ENCODE measurements around the gene WDR47.
"Not testable (repeated sequence)": the region's sequence is repeated elsewhere in the genome, so short reads cannot be mapped to it uniquely, and the experiment has no call there.

The WDR47 gene

GRCh38 chr1:109052145-109052544 is 10.2 kb upstream of the WDR47 start:
- DNase-seq (ENCODE audit: low spot score) = not testable (repeated sequence)

GRCh38 chr1:109050228-109050995 is 8.5 kb upstream of the WDR47 start:
- DNase-seq (ENCODE audit: low spot score) = no peak

- no peak for DNase-seq (ENCODE audit: low spot score)
Observed at GRCh38 chr1:109048335-109048734, 6.4 kb upstream of the WDR47 start.

- no peak for DNase-seq (ENCODE audit: low spot score)
Observed at GRCh38 chr1:109047339-109047738, 5.4 kb upstream of the WDR47 start.

- no peak for DNase-seq (ENCODE audit: low spot score)
Observed at GRCh38 chr1:109046671-109047070, 4.8 kb upstream of the WDR47 start.

- DNase-seq (ENCODE audit: low spot score) = no peak
Observed at GRCh38 chr1:109045595-109045994, 3.7 kb upstream of the WDR47 start.

GRCh38 chr1:109040989-109041620 is 797 bp downstream of the WDR47 start:
- DNase-seq (ENCODE audit: low spot score) = peak; percentile 10

GRCh38 chr1:109040627-109040988 is 1.3 kb downstream of the WDR47 start:
- no peak for DNase-seq (ENCODE audit: low spot score)

- DNase-seq (ENCODE audit: low spot score) = no peak
Observed at GRCh38 chr1:109034382-109034781, 7.5 kb downstream of the WDR47 start.

- not testable (repeated sequence) for DNase-seq (ENCODE audit: low spot score)
Observed at GRCh38 chr1:109029493-109029892, 12.4 kb downstream of the WDR47 start.

- DNase-seq (ENCODE audit: low spot score) = no peak
Observed at GRCh38 chr1:109027841-109028240, 14.1 kb downstream of the WDR47 start.

GRCh38 chr1:109025694-109026093 is 16.2 kb downstream of the WDR47 start:
- no peak for DNase-seq (ENCODE audit: low spot score)

- no peak for DNase-seq (ENCODE audit: low spot score)
Observed at GRCh38 chr1:109024646-109025045, 17.3 kb downstream of the WDR47 start.

- DNase-seq (ENCODE audit: low spot score) = peak; percentile 3
Observed at GRCh38 chr1:109020693-109021257, 21.1 kb downstream of the WDR47 start.

GRCh38 chr1:109017719-109018118 is 24.2 kb downstream of the WDR47 start:
- DNase-seq (ENCODE audit: low spot score) = not testable (repeated sequence)

- DNase-seq (ENCODE audit: low spot score) = no peak
Observed at GRCh38 chr1:109017134-109017533, 24.8 kb downstream of the WDR47 start.

- peak; percentile 24 for DNase-seq (ENCODE audit: low spot score)
Observed at GRCh38 chr1:109011335-109011734, 30.6 kb downstream of the WDR47 start.

- DNase-seq (ENCODE audit: low spot score) = not testable (repeated sequence)
Observed at GRCh38 chr1:108996622-108997021, 45.3 kb downstream of the WDR47 start.

GRCh38 chr1:108983114-108983513 is 58.8 kb downstream of the WDR47 start:
- no peak for DNase-seq (ENCODE audit: low spot score)

GRCh38 chr1:108976658-108977057 is 65.2 kb downstream of the WDR47 start:
- no peak for DNase-seq (ENCODE audit: low spot score)

GRCh38 chr1:108972951-108973350 is 69.0 kb downstream of the WDR47 start:
- peak; percentile 29 for DNase-seq (ENCODE audit: low spot score)

GRCh38 chr1:108969346-108969745 is 72.6 kb downstream of the WDR47 start:
- no peak for DNase-seq (ENCODE audit: low spot score)

GRCh38 chr1:108963052-108963686 is 78.7 kb downstream of the WDR47 start, which contains the start of gene CLCC1:
TSS of gene CLCC1 (minus strand) at chr1:108963484. CDS start at chr1:108950437, 13,047 bp downstream.
- DNase-seq (ENCODE audit: low spot score) = peak; percentile 92

All from putamen (tissue), 1 donor.